K562 (cell line): ENCODE measurements around the gene HEBP2. TPM values are rescaled to one million over a fixed set of nuclear protein-coding genes. Genes with fewer than 3 reads are reported as not detected.

Source experiments
- ATAC-seq: fragments of 200-7000 bp; cut with Tn5 transposase; 3 replicates; pipeline ENCODE4 v1.9.1; 2020; ENCODE audit warnings: moderate library complexity
- BruUV-seq: library from RNA; stranded (reverse); fragments of 400-500 nt; replicated peaks from 2 replicates; lab custom pipeline; 2021; lab: Mats Ljungman, UMichigan
- CTCF ChIA-PET: fragments of 300-600 bp; formaldehyde crosslinking; extraction: SDS; loops from one replicate; lab custom pipeline; 2021; ENCODE audit warnings: low intra/inter-chr PET ratio; lab: Yijun Ruan, JAX
- POLR2A ChIA-PET: fragments of 300-600, 350-650 bp; sonication (Branson Sonifier 250); formaldehyde crosslinking; extraction: SDS; loops from one replicate; lab custom pipeline; 2021; ENCODE audit warnings: antibody characterized with exemption, inconsistent platforms; lab: Yijun Ruan, JAX
- DNase-seq, 4 experiments: peaks; one replicate each; pipeline versions ENCODE4 v3.0.0 to v3.0.0-alpha.2; 2011 to 2018; ENCODE audit warnings: low spot score in 3 of 4, mixed read lengths in 3 of 4; ENCODE audit errors: extremely low read depth in 1 of 4
- FAIRE-seq: peaks from 2 replicates; lab custom pipeline; 2011; peaks lifted over from hg19 to GRCh38; lab: Jason Lieb, UNC
- H2AFZ ChIP-seq: 2 replicates; pipeline ENCODE4 v1.6.0; 2011; ENCODE audit warnings: low read depth, low read length, control low read depth, inconsistent platforms
- H3K27ac ChIP-seq: fragments of 200-600 bp; 3 replicates; pipeline ENCODE4 v1.8.0; 2011; ENCODE audit warnings: low read depth, mild to moderate bottlenecking, control low read depth, inconsistent platforms, low read length, moderate library complexity, mixed read lengths; ENCODE audit errors: extremely low read depth
- H3K27me3 ChIP-seq, 2 experiments: fragments of 300-600 bp in 1 of 2; 2 replicates in 1 of 2; 3 replicates in 1 of 2; pipeline versions ENCODE4 v1.6.0 to v1.8.0; 2011; ENCODE audit warnings: inconsistent platforms in 2 of 2, low read length in 2 of 2, mild to moderate bottlenecking in 1 of 2, mixed read lengths in 1 of 2, moderate library complexity in 1 of 2; ENCODE audit not compliant: control insufficient read depth in 2 of 2, insufficient read depth in 2 of 2
- H3K36me3 ChIP-seq: fragments of 300-600 bp; 3 replicates; pipeline ENCODE4 v1.8.0; 2011; ENCODE audit warnings: mild to moderate bottlenecking, low read length, inconsistent platforms; ENCODE audit not compliant: control insufficient read depth, insufficient read depth
- H3K4me1 ChIP-seq, 2 experiments: fragments of 200-600 bp in 1 of 2; replicated peaks in 1 of 2; 2 replicates in 1 of 2; 3 replicates in 1 of 2; pipeline versions ENCODE4 v1.5.1 to v1.8.0; 2011; ENCODE audit warnings: inconsistent platforms in 2 of 2, low read length in 2 of 2, mild to moderate bottlenecking in 1 of 2, mixed read lengths in 1 of 2, moderate library complexity in 1 of 2; ENCODE audit not compliant: control insufficient read depth in 2 of 2, insufficient read depth in 2 of 2
- H3K4me2 ChIP-seq: 2 replicates; pipeline ENCODE4 v1.6.1; 2011; ENCODE audit warnings: low read length, control low read depth, inconsistent platforms, mixed read lengths; ENCODE audit not compliant: insufficient read depth
- H3K4me3 ChIP-seq: fragments of 200-600 bp; sonication (generic), shearing (Covaris generic); 2 replicates; pipeline ENCODE4 v1.5.1; 2016; ENCODE audit warnings: control low read depth, inconsistent platforms
- H3K79me2 ChIP-seq: fragments of 200-600 bp; 3 replicates; pipeline ENCODE4 v1.8.0; 2011; ENCODE audit warnings: low read length, inconsistent platforms; ENCODE audit not compliant: control insufficient read depth, insufficient read depth
- H3K9ac ChIP-seq, 2 experiments: 2 replicates each; pipeline versions ENCODE4 v1.6.0 to v1.6.1; 2011; ENCODE audit warnings: low read depth in 2 of 2, low read length in 2 of 2, control low read depth in 1 of 2, inconsistent platforms in 1 of 2, mild to moderate bottlenecking in 1 of 2, mixed read lengths in 1 of 2; ENCODE audit not compliant: insufficient read depth in 1 of 2
- H3K9me1 ChIP-seq: one replicate; pipeline ENCODE4 v1.6.0; 2011; ENCODE audit warnings: inconsistent platforms, mild to moderate bottlenecking, low read length, moderate library complexity; ENCODE audit not compliant: control insufficient read depth, insufficient read depth
- H3K9me3 ChIP-seq: replicated peaks from 2 replicates; pipeline ENCODE4 v1.5.1; 2011; ENCODE audit warnings: low read depth, low read length, inconsistent platforms; ENCODE audit not compliant: control insufficient read depth, insufficient read depth
- H4K20me1 ChIP-seq: replicated peaks from 2 replicates; pipeline ENCODE4 v1.6.1; 2011; ENCODE audit warnings: low read length, inconsistent platforms, mixed read lengths; ENCODE audit not compliant: control insufficient read depth, insufficient read depth
- ATF4 ChIP-seq: fragments of 450-650 bp; formaldehyde crosslinking; IDR thresholded peaks from 2 replicates; pipeline ENCODE4 v1.4.0; 2022; ENCODE audit warnings: mild to moderate bottlenecking, moderate library complexity
- BACH1 ChIP-seq: fragments of 200-800 bp; sonication (Bioruptor generic); IDR thresholded peaks from 2 replicates; pipeline ENCODE4 v1.6.1; 2016; ENCODE audit warnings: missing genetic modification characterization, missing compliant biosample characterization
- BHLHE40 ChIP-seq: IDR thresholded peaks from 2 replicates; pipeline ENCODE4 v1.6.1; 2011; ENCODE audit warnings: low read length, improper control_type of control experiment
- DNMT1 ChIP-seq: fragments of 450-650 bp; IDR thresholded peaks from 2 replicates; pipeline ENCODE4 v1.6.1; 2016; ENCODE audit warnings: antibody characterized with exemption, mild to moderate bottlenecking
- HDAC2 ChIP-seq: fragments of 450-650 bp; IDR thresholded peaks from 2 replicates; pipeline ENCODE4 v1.6.1; 2016; ENCODE audit warnings: mild to moderate bottlenecking
- KAT7 ChIP-seq: sonication (generic); formaldehyde crosslinking; IDR thresholded peaks from 2 replicates; pipeline ENCODE4 v1.8.0; 2022; ENCODE audit warnings: missing genetic modification reagents, mild to moderate bottlenecking, borderline replicate concordance
- KHSRP ChIP-seq: fragments of 450-650 bp; IDR thresholded peaks from 2 replicates; pipeline ENCODE4 v1.6.1; 2017
- MTA2 ChIP-seq: fragments of 450-650 bp; IDR thresholded peaks from 2 replicates; pipeline ENCODE4 v1.6.1; 2016; ENCODE audit warnings: low read depth
- NEUROD1 ChIP-seq: fragments of 150-350 bp; IDR thresholded peaks from 2 replicates; pipeline ENCODE4 v1.6.1; 2014; ENCODE audit warnings: borderline replicate concordance, low read length, low read depth; ENCODE audit not compliant: partially characterized antibody
- PRMT5 ChIP-seq: sonication (generic); formaldehyde crosslinking; IDR thresholded peaks from 2 replicates; pipeline ENCODE4 v1.5.0; 2020; ENCODE audit warnings: missing genetic modification reagents
- PTBP1 ChIP-seq: fragments of 200-400 bp; formaldehyde crosslinking; IDR thresholded peaks from 2 replicates; pipeline ENCODE4 v1.6.1; 2017; ENCODE audit warnings: low read depth, low read length
- TBL1XR1 ChIP-seq, 2 experiments: IDR thresholded peaks; 2 replicates each; pipeline ENCODE4 v1.6.1; 2012; ENCODE audit warnings: improper control_type of control experiment in 2 of 2, low read length in 2 of 2, mild to moderate bottlenecking in 1 of 2
- ZBTB7A ChIP-seq: IDR thresholded peaks from 2 replicates; pipeline ENCODE4 v1.6.1; 2011; ENCODE audit warnings: low read depth, mild to moderate bottlenecking, low read length, moderate library complexity, borderline replicate concordance; ENCODE audit not compliant: control insufficient read depth
- ZFX ChIP-seq: sonication (generic); formaldehyde crosslinking; IDR thresholded peaks from 2 replicates; pipeline ENCODE4 v1.8.0; 2022; ENCODE audit warnings: mild to moderate bottlenecking, missing genetic modification reagents, moderate library complexity
- ZNF140 ChIP-seq: fragments of 250-450 bp; sonication (Bioruptor Pico); IDR thresholded peaks from 2 replicates; pipeline ENCODE4 v1.8.0; 2021; ENCODE audit warnings: moderate library complexity, mild to moderate bottlenecking, inconsistent platforms
- ZNF561 ChIP-seq: fragments of 450-650 bp; formaldehyde crosslinking; conservative IDR thresholded peaks from 2 replicates; pipeline ENCODE4 v1.4.0; 2020; ENCODE audit warnings: mild to moderate bottlenecking, moderate library complexity
- in situ Hi-C: fragments of 300-500 bp; cut with MboI; formaldehyde crosslinking; loops from 4 replicates; pipeline ENCODE4 v1.15.0; 2018; ENCODE audit warnings: inconsistent platforms, mixed read lengths
- intact Hi-C: fragments of 100-400 bp; cut with micrococcal nuclease; formaldehyde crosslinking; loops from 2 replicates; pipeline ENCODE4 v1.14.2; 2022
- polyA plus RNA-seq, 8 experiments: library from polyadenylated mRNA; depleted of rRNA in 4 of 8; stranded (reverse) in 5 of 8; unstranded in 3 of 8; fragments of >200 nt; fragmentation: Nextera tagmentation in 2 of 8; fragmentation: Illumina TruSeq in 1 of 8; extraction: Ambion mirVana in 2 of 8; extraction: Trizol in 1 of 8; gene quantifications; 2 replicates each; pipeline versions ENCODE4 v1.2.1 to v1.2.3, GENCODE V29; 2011 to 2014; ENCODE audit warnings: inconsistent platforms in 1 of 8, missing spikeins in 1 of 8
- total RNA-seq, 7 experiments: library from RNA; depleted of rRNA in 6 of 7; stranded (reverse); fragments of >200 nt in 6 of 7; fragmentation: Illumina TruSeq in 2 of 7; extraction: Trizol in 2 of 7; gene quantifications; 2 replicates each; pipeline versions ENCODE4 v1.2.1 to v1.2.3, GENCODE V29; 2011 to 2021; ENCODE audit warnings: low replicate concordance in 1 of 7

HEBP2 gene
- total and polyA plus RNA-seq, 9 of the 15 experiments (the other 6 are each of a cell fraction or from before 2014, with no cell fraction given), result 8.5 to 63.7 (median 36.9) TPM

GRCh38 chr6:138465007-138465645, 61.1 kb downstream of the HEBP2 start (continued):
- TF ChIP-seq ZNF561 (CRISPR knock-in tag) (no peak), ATF4 (no peak), TBL1XR1 (IDR thresholded peaks at IDR 0.05; ENCODE audit: low read length in 2 of 2) (no peak), HDAC2 (no peak), ZNF140 (CRISPR knock-in tag) (no peak), BACH1 (tag) (no peak), ZFX (CRISPR knock-in tag) (no peak), ZBTB7A (no peak)

GRCh38 chr6:138467901-138468300, 63.9 kb downstream of the HEBP2 start:
- no TSS peak for BruUV-seq
- Histone ChIP-seq H2AFZ (no peak overlapping the region), H3K27me3 (peaks cover 20 to 32% of the 10 kb centered on the region in 2 experiments; a peak in 4 of 5 replicates), H3K4me1 (peaks cover 0 to 5% of the 10 kb centered on the region in 2 experiments; a peak in 2 of 5 replicates), H4K20me1 (no peaks in the 10 kb centered on the region), H3K79me2 (no peaks in the 10 kb centered on the region), H3K9ac (no peak overlapping the region), H3K4me3 (no peak overlapping the region), H3K36me3 (no peaks in the 10 kb centered on the region), H3K9me1 (no peaks in the 10 kb centered on the region), H3K9me3 (no peaks in the 10 kb centered on the region), H3K4me2 (no peak overlapping the region), H3K27ac (no peak overlapping the region)
- intact Hi-C loops, result no loop called here
- CTCF ChIA-PET, result interaction anchor here (0.5 kb wide), 1 partner anchor 51 kb away, joined by 4 read pairs; no protein-coding TSS in a partner anchor
- in situ Hi-C loops, result no loop called here
- TF ChIP-seq KHSRP, result no peak
- no peak for TF ChIP-seq MTA2
- TF ChIP-seq PTBP1, result no peak
- TF ChIP-seq KAT7, result no peak
- TF ChIP-seq BHLHE40, result no peak
- TF ChIP-seq NEUROD1, result no peak
- no peak for TF ChIP-seq DNMT1
- TF ChIP-seq PRMT5, result no peak
- no peak for ATAC-seq
- POLR2A ChIA-PET, result interaction anchor here (0.6 kb wide), 1 partner anchor 11 kb away, joined by 3 read pairs; no protein-coding TSS in a partner anchor
- FAIRE-seq, result no peak
- no peak for DNase-seq
